ENCODE measurements around the gene MYPOP.

DNA sequence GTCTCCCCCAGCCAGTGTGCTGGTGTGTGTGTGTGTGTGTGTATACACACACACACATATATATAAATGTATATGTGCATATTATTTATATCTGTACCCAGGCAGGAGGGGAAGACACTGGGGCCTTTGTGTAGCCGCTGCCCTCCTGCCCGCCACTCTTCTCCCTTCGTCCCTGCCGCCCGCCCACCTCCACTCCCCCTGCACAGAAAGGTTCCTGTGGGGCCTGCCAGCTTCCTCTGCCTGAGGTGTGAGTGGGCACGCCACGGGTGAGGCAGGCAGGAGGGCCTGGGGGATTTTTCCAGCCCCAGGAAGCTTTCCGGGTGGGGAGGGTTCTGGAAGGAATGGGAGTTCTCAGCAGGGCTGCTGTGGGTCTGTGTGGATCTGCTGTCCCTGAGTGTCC, 23.4 kb downstream of the MYPOP start:
- no peak for TF ChIP-seq TBL1XR1 (IDR thresholded peaks at IDR 0.05; ENCODE audit: low read length in 2 of 2)
- no peak for TF ChIP-seq KAT8 (IDR thresholded peaks at IDR 0.05; ENCODE audit: low read depth)
- no peak for TF ChIP-seq ZNF436 (CRISPR knock-in tag; IDR thresholded peaks at IDR 0.05)
- no peak for TF ChIP-seq TCF3 (CRISPR knock-in tag; IDR thresholded peaks at IDR 0.05)
- TF ChIP-seq, protein P1, sequence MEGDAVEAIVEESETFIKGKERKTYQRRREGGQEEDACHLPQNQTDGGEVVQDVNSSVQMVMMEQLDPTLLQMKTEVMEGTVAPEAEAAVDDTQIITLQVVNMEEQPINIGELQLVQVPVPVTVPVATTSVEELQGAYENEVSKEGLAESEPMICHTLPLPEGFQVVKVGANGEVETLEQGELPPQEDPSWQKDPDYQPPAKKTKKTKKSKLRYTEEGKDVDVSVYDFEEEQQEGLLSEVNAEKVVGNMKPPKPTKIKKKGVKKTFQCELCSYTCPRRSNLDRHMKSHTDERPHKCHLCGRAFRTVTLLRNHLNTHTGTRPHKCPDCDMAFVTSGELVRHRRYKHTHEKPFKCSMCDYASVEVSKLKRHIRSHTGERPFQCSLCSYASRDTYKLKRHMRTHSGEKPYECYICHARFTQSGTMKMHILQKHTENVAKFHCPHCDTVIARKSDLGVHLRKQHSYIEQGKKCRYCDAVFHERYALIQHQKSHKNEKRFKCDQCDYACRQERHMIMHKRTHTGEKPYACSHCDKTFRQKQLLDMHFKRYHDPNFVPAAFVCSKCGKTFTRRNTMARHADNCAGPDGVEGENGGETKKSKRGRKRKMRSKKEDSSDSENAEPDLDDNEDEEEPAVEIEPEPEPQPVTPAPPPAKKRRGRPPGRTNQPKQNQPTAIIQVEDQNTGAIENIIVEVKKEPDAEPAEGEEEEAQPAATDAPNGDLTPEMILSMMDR (IDR thresholded peaks at IDR 0.05 in 2 of 3, conservative IDR thresholded peaks at IDR 0.05 in 1 of 3; ENCODE audit: insufficient read depth in 2 of 3, low read depth in 1 of 3, low read length in 3 of 3), result no peak
- no peak for TF ChIP-seq CBX1 (IDR thresholded peaks at IDR 0.05; ENCODE audit: low read depth)
